ENCODE results near the gene ARHGEF4.

ARHGEF4 gene

DNA sequence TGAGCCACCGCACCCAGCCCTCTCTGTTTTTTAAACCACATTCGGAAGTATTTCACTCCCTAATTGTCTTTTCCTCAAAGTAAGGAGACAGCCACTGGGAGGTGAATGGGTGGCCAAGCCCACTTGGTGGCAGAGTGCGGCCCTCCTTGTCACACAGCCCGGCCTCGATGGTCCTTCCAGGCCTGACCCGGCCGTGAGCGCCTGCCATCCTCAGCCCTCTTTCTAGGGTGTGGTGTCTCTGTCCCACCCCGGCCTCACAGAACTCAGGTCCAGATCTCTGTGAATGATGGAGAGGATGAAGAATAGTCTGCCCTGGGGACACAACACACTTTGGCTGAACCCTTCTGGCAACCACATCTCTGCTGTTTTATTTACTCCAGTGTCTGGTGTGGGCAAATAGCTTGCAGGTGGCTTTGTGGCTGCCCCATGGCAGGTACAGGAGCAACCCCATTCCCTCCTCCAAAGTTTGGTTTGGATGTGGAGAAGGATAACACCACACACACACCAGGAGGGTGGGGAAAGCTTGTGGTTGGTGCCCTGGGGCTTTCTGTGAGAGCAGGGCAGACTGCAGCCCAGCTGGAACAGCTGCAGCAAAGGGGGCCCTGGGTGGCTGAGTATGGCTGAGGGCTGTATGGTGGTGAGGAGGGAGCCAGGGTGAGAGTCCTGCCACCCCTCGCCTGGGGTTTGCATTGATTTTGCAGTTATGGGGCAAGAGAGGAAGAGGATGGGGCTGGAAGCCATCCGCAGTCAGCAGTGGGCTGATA, 167.9 kb downstream of the ARHGEF4 start:
- H3K4me2 ChIP-seq (ENCODE audit: low read depth, low read length): no peak overlapping the region
- H3K4me1 ChIP-seq (ENCODE audit: low read length): no peaks in the 10 kb centered on the region
- no peak overlapping the region for H3K9ac ChIP-seq (ENCODE audit: low read length)
- no peak overlapping the region for H3K4me3 ChIP-seq (ENCODE audit: low read length)
- no peaks in the 10 kb centered on the region for H3K9me2 ChIP-seq (replicated peaks; ENCODE audit: insufficient read depth, low read length)
- H3K36me3 ChIP-seq (replicated peaks; ENCODE audit: insufficient read depth, low read length): no peaks in the 10 kb centered on the region
- no peaks in the 10 kb centered on the region for H3F3A ChIP-seq (ENCODE audit: insufficient read depth, low read length)
- DNase-seq: no peak
- no peaks in the 10 kb centered on the region for H3K9me3 ChIP-seq (replicated peaks; ENCODE audit: insufficient read depth, low read length)
- H3K79me2 ChIP-seq (ENCODE audit: low read length): no peaks in the 10 kb centered on the region
- H3K27ac ChIP-seq (ENCODE audit: low read length): no peak overlapping the region
- no peaks in the 10 kb centered on the region for H3K27me3 ChIP-seq (replicated peaks; ENCODE audit: insufficient read depth, low read length)
- no peak overlapping the region for H2AFZ ChIP-seq (ENCODE audit: low read length)
- no peak for TF ChIP-seq EZH2phosphoT487 (IDR thresholded peaks at IDR 0.05; ENCODE audit: low read length)
- TF ChIP-seq EZH2 (optimal IDR thresholded peaks at IDR 0.05; ENCODE audit: low read depth, low read length): no peak
- TF ChIP-seq, protein P1, sequence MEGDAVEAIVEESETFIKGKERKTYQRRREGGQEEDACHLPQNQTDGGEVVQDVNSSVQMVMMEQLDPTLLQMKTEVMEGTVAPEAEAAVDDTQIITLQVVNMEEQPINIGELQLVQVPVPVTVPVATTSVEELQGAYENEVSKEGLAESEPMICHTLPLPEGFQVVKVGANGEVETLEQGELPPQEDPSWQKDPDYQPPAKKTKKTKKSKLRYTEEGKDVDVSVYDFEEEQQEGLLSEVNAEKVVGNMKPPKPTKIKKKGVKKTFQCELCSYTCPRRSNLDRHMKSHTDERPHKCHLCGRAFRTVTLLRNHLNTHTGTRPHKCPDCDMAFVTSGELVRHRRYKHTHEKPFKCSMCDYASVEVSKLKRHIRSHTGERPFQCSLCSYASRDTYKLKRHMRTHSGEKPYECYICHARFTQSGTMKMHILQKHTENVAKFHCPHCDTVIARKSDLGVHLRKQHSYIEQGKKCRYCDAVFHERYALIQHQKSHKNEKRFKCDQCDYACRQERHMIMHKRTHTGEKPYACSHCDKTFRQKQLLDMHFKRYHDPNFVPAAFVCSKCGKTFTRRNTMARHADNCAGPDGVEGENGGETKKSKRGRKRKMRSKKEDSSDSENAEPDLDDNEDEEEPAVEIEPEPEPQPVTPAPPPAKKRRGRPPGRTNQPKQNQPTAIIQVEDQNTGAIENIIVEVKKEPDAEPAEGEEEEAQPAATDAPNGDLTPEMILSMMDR (IDR thresholded peaks at IDR 0.05; ENCODE audit: low read length): no peak
- H4K20me1 ChIP-seq (ENCODE audit: insufficient read depth, low read length): no peaks in the 10 kb centered on the region

DNA sequence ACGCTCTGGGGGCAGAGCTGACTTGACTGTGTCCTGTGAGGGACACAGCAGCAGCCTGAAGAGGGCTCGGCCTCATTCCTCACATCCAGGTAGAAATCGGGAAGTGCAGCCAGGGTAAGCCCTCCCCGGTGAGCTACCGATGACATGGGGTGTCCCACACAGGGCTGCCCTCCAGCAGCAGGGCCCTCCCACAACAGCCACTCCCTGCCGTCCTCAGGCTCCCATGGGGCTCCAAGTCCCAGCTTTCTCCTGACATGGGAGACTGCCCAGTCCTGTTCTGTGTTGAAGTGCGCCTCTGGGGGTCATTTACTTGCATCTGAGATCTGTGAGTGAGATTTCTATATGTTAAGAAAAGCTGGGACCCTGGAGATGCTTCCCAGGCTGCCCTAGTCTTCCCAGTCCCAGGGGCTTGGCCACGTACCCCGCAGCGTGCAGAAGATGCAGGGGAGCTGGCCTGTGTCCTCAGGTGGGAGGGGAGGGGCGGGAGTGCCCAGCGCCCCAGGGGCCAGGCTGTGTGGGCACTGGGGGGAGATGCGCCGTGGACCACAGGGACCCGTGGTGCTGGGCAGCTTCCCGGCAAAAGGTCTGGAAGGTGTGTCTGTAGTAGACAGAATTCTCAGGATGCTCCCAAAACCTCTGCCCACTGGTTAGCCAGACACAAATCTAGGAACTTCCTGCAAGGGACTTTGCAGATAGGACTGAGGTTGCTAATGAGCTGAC, 168.7 kb downstream of the ARHGEF4 start:
- H3K9me2 ChIP-seq (replicated peaks; ENCODE audit: insufficient read depth, low read length): no peaks in the 10 kb centered on the region

DNA sequence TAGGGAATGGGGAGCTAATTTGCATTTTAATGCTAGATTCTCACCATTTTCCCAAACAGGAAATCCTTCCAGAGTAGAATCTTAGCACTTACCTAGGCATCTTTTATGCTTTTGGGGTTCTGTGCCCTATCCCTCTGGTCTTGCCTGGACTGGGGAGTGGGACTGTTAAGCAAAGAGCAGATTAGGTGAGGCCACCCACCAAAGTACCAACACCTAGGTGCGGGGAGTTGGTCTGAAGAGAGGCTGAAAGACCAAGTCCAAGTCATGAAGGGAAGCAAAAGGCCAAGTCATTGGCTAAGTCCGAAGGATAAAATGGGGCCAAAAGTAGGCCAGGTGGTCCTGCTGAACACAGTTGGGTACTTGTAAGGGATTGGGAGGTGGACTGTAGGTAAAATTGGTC, 169.8 kb downstream of the ARHGEF4 start:
- DNase-seq: no peak
- TF ChIP-seq EZH2phosphoT487 (IDR thresholded peaks at IDR 0.05; ENCODE audit: low read length): no peak
- TF ChIP-seq, protein P1 (IDR thresholded peaks at IDR 0.05; ENCODE audit: low read length): no peak
- no peak for TF ChIP-seq EZH2 (optimal IDR thresholded peaks at IDR 0.05; ENCODE audit: low read depth, low read length)
- H3K27me3 ChIP-seq (replicated peaks; ENCODE audit: insufficient read depth, low read length): no peaks in the 10 kb centered on the region
- no peaks in the 10 kb centered on the region for H3F3A ChIP-seq (ENCODE audit: insufficient read depth, low read length)
- no peaks in the 10 kb centered on the region for H3K79me2 ChIP-seq (ENCODE audit: low read length)
- no peak overlapping the region for H3K27ac ChIP-seq (ENCODE audit: low read length)
- no peaks in the 10 kb centered on the region for H3K36me3 ChIP-seq (replicated peaks; ENCODE audit: insufficient read depth, low read length)
- no peaks in the 10 kb centered on the region for H3K9me3 ChIP-seq (replicated peaks; ENCODE audit: insufficient read depth, low read length)
- no peaks in the 10 kb centered on the region for H4K20me1 ChIP-seq (ENCODE audit: insufficient read depth, low read length)
- no peak overlapping the region for H3K4me3 ChIP-seq (ENCODE audit: low read length)
- no peaks in the 10 kb centered on the region for H3K9me2 ChIP-seq (replicated peaks; ENCODE audit: insufficient read depth, low read length)
- no peak overlapping the region for H3K4me2 ChIP-seq (ENCODE audit: low read depth, low read length)
- no peak overlapping the region for H3K9ac ChIP-seq (ENCODE audit: low read length)
- no peaks in the 10 kb centered on the region for H3K4me1 ChIP-seq (ENCODE audit: low read length)
- no peak overlapping the region for H2AFZ ChIP-seq (ENCODE audit: low read length)

More for the DNA sequence above, 168.7 kb downstream of the ARHGEF4 start:
- TF ChIP-seq, protein P1 (IDR thresholded peaks at IDR 0.05; ENCODE audit: low read length): no peak
- TF ChIP-seq EZH2phosphoT487 (IDR thresholded peaks at IDR 0.05; ENCODE audit: low read length) (no peak), EZH2 (optimal IDR thresholded peaks at IDR 0.05; ENCODE audit: low read depth, low read length) (no peak)
- no peak overlapping the region for H3K9ac ChIP-seq (ENCODE audit: low read length)
- no peak for DNase-seq
- H3K27me3 ChIP-seq (replicated peaks; ENCODE audit: insufficient read depth, low read length): no peaks in the 10 kb centered on the region
- H3F3A ChIP-seq (ENCODE audit: insufficient read depth, low read length): no peaks in the 10 kb centered on the region
- no peak overlapping the region for H2AFZ ChIP-seq (ENCODE audit: low read length)
- H3K9me3 ChIP-seq (replicated peaks; ENCODE audit: insufficient read depth, low read length): no peaks in the 10 kb centered on the region
- H3K36me3 ChIP-seq (replicated peaks; ENCODE audit: insufficient read depth, low read length): no peaks in the 10 kb centered on the region
- H3K4me2 ChIP-seq (ENCODE audit: low read depth, low read length): no peak overlapping the region
- no peak overlapping the region for H3K27ac ChIP-seq (ENCODE audit: low read length)
- H3K79me2 ChIP-seq (ENCODE audit: low read length): no peaks in the 10 kb centered on the region
- no peak overlapping the region for H3K4me3 ChIP-seq (ENCODE audit: low read length)
- H4K20me1 ChIP-seq (ENCODE audit: insufficient read depth, low read length): no peaks in the 10 kb centered on the region
- H3K4me1 ChIP-seq (ENCODE audit: low read length): no peaks in the 10 kb centered on the region
